AG04449 (cell line): Measurements from ENCODE around the gene CD300E.
"Not testable (repeated sequence)": the region's sequence is repeated elsewhere in the genome, so short reads cannot be mapped to it uniquely, and the experiment has no call there.

Experiments
- CTCF ChIA-PET: fragments of 350-600 bp; formaldehyde crosslinking; extraction: SDS; loops from one replicate; lab custom pipeline; 2021; ENCODE audit warnings: antibody characterized with exemption; lab: Yijun Ruan, JAX
- POLR2A ChIA-PET: fragments of 400-600, 350-600 bp; formaldehyde crosslinking; extraction: SDS; loops from one replicate; lab custom pipeline; 2020; ENCODE audit warnings: antibody characterized with exemption, inconsistent platforms; lab: Yijun Ruan, JAX
- DNase-seq: peaks from one replicate; pipeline ENCODE4 v3.0.0-alpha.2; 2010; ENCODE audit warnings: low read depth, low spot score
- H3K4me3 ChIP-seq: 2 replicates; pipeline ENCODE4 v1.5.1; 2011; ENCODE audit warnings: low read depth, mild to moderate bottlenecking, control low read depth, low read length
- CTCF ChIP-seq: IDR thresholded peaks from one replicate; pipeline ENCODE4 v1.5.1; 2011; ENCODE audit warnings: mild to moderate bottlenecking, moderate library complexity, low read length, control low read depth, inconsistent platforms; ENCODE audit not compliant: insufficient read depth; ENCODE audit errors: missing control alignments

The CD300E gene

GRCh38 chr17:74578979-74579378, 44.6 kb downstream of the CD300E start:
- CTCF ChIA-PET: no interaction called here
- no peak overlapping the region for H3K4me3 ChIP-seq
- no peak for TF ChIP-seq CTCF
- POLR2A ChIA-PET: no interaction called here
- no peak for DNase-seq

- ChIA-PET CTCF (no interaction called here), POLR2A (no interaction called here)
- no peak for DNase-seq
- no peak for TF ChIP-seq CTCF
- no peak overlapping the region for H3K4me3 ChIP-seq
Measured at GRCh38 chr17:74574489-74575142, 48.9 kb downstream of the CD300E start.

- H3K4me3 ChIP-seq, POLR2A ChIA-PET, DNase-seq, CTCF ChIA-PET: not testable (repeated sequence)
Measured at GRCh38 chr17:74573635-74574034, 49.9 kb downstream of the CD300E start.

- CTCF ChIA-PET: no interaction called here
- DNase-seq: no peak
- TF ChIP-seq CTCF: no peak
- no peak overlapping the region for H3K4me3 ChIP-seq
- POLR2A ChIA-PET: no interaction called here
Measured at GRCh38 chr17:74573169-74573568, 50.4 kb downstream of the CD300E start.

GRCh38 chr17:74571621-74572270, 51.8 kb downstream of the CD300E start:
- ChIA-PET CTCF (no interaction called here), POLR2A (no interaction called here)
- no peak for DNase-seq
- no peak for TF ChIP-seq CTCF
- H3K4me3 ChIP-seq: no peak overlapping the region

- peak; percentile 68 for DNase-seq
- no peak for TF ChIP-seq CTCF
- ChIA-PET POLR2A (interaction anchor here (0.7 kb wide), 1 partner anchor 27 kb away, joined by 3 read pairs; no protein-coding TSS in a partner anchor), CTCF (no interaction called here)
- no peak overlapping the region for H3K4me3 ChIP-seq
Measured at GRCh38 chr17:74569020-74570003, 54.2 kb downstream of the CD300E start.
